ENCODE measurements around the gene EP400. TPM values are rescaled to one million over a fixed set of nuclear protein-coding genes. Genes with fewer than 3 reads are reported as not detected.
"Not testable (repeated sequence)": the region's sequence is repeated elsewhere in the genome, so short reads cannot be mapped to it uniquely, and the experiment has no call there.

Gene EP400
- total RNA-seq, 1 donor = 19.9 TPM

DNA sequence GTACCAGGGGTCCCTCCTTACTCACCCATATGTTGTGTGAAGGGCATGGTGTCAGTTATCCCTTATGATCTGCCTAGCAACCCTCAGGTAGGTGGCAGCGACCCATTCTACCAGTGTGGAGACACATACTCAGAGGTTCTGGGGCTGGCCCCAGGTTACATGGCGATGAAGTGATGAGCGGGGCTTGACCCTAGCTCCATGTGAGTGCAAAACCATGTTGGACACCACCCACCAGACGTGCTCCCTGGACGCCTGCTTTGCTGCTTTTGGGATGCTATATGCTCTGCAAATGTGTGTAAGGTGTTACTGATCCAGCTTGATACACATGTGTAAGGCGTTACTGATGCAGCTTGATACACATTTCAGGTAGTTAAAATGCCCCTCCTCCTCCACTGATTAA, 33.3 kb downstream of the EP400 start:
- DNase-seq (ENCODE audit: low read depth in 2 of 3, low spot score in 2 of 3) = no peak

GRCh38 chr12:131983554-131983953, 33.8 kb downstream of the EP400 start:
- DNase-seq (ENCODE audit: low read depth in 2 of 3, low spot score in 2 of 3) = no peak

- no peak for DNase-seq (ENCODE audit: low read depth in 2 of 3, low spot score in 2 of 3)
Observed at GRCh38 chr12:131984334-131984733, 34.6 kb downstream of the EP400 start.

GRCh38 chr12:131985510-131985875, 35.8 kb downstream of the EP400 start:
- DNase-seq (ENCODE audit: low read depth in 2 of 3, low spot score in 2 of 3) = not testable (repeated sequence)

DNA sequence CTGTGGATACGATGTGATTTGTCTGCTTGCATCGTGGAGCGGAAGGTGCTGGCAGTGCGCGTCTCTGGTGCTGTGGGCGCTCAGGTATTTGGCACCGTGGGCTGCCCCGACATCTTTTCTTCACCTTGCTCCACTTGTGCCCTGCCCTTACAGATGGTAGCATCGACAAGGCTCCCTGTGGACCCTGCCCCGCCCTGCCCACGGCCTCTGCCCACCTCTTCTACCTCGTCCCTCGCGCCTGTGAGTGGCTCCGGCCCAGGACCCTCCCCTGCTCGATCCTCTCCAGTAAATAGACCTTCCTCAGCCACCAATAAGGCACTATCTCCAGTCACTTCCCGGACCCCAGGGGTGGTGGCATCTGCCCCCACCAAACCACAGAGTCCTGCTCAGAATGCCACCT, 36.6 kb downstream of the EP400 start:
- no peak for DNase-seq (ENCODE audit: low read depth in 2 of 3, low spot score in 2 of 3)

DNA sequence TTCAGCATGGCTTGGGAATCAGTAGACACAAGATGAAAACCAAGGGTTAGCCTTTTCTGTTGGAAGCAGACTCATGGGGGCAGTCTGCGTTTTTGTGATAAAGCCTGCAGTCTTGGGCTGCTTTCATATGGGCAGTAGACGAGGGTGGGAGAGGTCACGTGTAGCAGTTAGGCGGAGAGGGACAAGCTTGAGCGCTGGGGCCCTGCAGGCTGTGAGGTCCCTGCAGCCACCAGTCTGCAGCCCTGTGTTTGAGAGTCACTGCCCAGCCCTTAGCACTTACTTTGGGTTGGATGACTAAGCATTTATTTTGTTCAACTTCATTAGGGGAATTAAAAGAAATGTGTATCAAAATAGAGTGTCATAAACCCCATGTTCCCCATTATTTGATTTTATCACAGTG, 37.2 kb downstream of the EP400 start:
- DNase-seq (ENCODE audit: low read depth in 2 of 3, low spot score in 2 of 3) = no peak

GRCh38 chr12:131987552-131987951, 37.8 kb downstream of the EP400 start:
- no peak for DNase-seq (ENCODE audit: low read depth in 2 of 3, low spot score in 2 of 3)

DNA sequence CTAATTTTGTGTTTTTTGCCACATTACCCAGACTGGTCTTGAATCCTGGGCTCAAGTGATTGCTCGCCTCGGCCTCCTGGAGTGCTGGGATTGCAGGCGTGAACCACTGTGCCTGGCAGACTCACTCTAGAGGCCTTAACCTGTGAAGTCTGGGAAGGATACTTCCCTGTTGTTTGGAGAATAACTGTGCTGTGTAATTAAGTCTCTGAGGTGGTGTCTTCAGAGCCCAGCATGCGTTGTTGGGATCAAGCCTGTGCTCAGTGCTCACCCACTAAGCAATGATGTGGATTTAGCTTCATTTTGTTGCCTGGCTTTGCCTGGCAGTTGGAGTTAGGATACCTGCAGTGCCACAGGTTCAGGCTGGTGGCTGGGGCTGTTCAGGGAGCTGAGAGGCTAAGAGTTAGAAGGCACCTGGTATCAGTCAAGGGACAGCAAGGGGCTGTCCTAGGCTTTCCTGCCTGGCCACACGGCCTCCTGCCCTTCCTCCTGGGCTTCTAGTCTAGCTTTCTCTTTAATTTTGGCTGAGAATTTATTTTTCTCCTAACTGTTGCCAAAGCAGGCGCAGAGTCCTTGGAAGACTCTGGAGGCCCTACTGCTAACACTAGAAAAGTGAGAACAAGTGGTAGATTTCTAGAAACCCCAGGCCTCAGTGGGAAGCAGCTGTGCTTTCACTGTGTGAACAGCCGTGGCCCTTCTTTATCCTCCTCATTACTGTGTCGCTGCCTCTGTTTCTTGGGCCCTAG, 38.5 kb downstream of the EP400 start:
- no peak for DNase-seq (ENCODE audit: low read depth in 2 of 3, low spot score in 2 of 3)

DNA sequence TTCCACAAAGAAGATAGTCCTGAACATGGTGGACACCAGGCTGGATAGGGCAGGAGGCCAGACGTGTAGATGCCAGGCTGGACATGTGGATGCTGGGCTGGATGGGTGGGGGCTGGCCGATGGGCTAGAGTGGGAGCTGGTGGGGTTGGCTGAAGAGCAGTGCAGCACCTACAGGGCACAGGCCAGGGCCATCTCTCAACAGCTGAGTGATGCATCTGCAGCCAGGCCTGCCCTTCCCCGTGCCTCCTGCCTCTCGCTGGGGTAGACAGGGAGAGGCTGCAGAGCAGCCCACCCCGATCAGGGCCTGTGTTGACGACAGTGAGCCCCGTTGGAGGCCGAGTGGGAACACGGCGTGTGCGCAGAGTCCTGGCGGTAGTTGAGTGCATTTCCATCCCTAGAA, 39.3 kb downstream of the EP400 start:
- DNase-seq (ENCODE audit: low read depth in 2 of 3, low spot score in 2 of 3) = no peak

DNA sequence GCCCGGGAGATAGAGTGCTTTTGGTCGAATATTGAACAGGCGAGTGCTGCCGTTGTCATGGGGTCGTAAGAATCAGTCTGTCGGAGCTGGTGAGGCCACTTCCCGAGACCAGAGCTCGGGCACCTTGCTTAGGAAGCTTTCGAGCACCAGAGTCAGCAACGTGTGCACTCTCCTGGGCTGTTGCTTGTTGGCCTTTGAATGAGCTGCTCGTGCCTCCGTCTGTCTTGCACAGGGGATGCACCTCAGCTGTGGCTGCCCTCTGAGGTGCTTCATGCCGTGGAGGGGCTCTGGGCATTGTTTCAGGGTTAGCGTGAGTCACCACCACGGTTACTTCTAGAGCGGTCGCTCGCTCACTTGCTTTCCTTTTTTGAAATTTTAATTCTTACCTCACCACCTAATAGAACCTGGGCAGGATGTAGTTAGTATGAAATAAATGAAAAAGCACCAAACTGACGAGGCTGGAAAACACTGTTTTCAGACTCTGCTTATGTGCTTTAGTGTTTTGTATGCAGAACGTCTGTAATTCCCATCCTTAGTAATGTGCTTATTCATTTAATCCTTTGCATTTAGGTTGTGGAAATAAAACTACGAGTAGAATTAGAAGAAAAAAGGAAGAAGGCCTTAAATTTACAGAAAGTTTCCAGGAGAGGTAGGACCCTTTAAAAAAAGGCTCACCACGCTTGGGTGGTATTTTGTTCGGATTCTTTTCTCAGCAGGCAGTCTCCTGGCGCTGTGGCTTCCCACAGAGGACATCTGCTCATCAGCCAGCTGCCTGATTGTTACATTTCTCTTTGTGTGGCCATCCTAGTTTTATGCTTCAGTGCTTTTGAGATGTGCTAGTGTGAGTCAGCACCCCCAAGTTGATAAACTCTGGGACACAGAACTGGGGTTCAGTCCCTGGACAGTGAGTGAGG, 40.6 kb downstream of the EP400 start:
- no peak for DNase-seq (ENCODE audit: low read depth in 2 of 3, low spot score in 2 of 3)

- DNase-seq (ENCODE audit: low read depth in 2 of 3, low spot score in 2 of 3) = no peak
Observed at GRCh38 chr12:131990980-131991305, 41.2 kb downstream of the EP400 start.

- DNase-seq (ENCODE audit: low read depth in 2 of 3, low spot score in 2 of 3) = no peak
Observed at GRCh38 chr12:131991816-131992430, 42.2 kb downstream of the EP400 start.

GRCh38 chr12:131994589-131994988, 44.8 kb downstream of the EP400 start:
- no peak for DNase-seq (ENCODE audit: low read depth in 2 of 3, low spot score in 2 of 3)

DNA sequence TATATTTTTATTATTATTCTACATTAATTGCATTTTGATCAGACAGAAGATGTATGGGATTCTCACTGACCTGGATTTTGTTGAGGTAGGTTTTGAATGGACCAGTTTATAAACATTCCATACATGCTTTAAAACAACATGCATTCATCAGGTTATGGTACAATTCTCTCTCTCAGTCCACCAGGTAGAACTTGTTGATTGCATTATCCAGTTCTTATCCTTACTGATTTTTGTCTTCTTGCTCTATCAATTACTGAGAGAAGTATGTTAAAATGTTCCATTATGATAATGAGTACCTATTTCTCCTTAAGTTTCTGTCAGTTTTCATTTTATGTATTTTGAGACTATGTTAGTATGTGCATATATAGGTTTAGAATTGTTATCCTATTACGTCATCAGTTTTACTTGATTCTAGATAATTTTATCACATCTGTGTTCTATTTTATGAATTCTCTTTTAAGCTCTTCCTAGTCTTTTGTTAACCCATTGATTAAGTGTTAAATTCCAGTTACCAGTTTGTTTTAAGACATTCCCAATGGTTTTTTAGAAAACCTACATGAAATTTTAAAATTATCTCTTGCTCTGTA, 50.6 kb downstream of the EP400 start:
- DNase-seq (ENCODE audit: low read depth in 2 of 3, low spot score in 2 of 3) = no peak

DNA sequence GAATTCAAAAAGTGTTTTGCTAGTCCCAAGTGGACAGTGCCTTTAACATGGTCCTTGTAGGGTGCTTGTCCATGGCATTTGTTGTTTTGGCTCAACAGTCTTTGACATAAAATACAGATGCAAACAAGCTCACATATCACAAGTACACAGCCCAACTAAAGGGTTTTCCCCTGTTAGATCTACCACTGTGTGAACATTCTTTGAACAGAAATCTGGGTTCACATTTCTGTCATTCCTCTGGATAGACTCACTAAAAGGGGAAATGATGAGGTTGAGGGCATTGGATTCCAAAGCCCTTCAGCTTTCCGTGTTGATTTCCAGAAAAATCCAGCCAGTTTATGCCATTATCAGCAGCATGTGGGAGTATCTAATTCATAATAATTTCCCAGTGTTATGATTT, 54.1 kb downstream of the EP400 start:
- DNase-seq (ENCODE audit: low read depth in 2 of 3, low spot score in 2 of 3) = no peak

- no peak for DNase-seq (ENCODE audit: low read depth in 2 of 3, low spot score in 2 of 3)
Observed at GRCh38 chr12:132004946-132005345, 55.2 kb downstream of the EP400 start.

GRCh38 chr12:132006056-132006680, 56.4 kb downstream of the EP400 start:
- no peak for DNase-seq (ENCODE audit: low read depth in 2 of 3, low spot score in 2 of 3)

GRCh38 chr12:132007041-132007440, 57.3 kb downstream of the EP400 start:
- DNase-seq (ENCODE audit: low read depth in 2 of 3, low spot score in 2 of 3) = no peak

- no peak for DNase-seq (ENCODE audit: low read depth in 2 of 3, low spot score in 2 of 3)
Observed at GRCh38 chr12:132009336-132009859, 59.7 kb downstream of the EP400 start.

DNA sequence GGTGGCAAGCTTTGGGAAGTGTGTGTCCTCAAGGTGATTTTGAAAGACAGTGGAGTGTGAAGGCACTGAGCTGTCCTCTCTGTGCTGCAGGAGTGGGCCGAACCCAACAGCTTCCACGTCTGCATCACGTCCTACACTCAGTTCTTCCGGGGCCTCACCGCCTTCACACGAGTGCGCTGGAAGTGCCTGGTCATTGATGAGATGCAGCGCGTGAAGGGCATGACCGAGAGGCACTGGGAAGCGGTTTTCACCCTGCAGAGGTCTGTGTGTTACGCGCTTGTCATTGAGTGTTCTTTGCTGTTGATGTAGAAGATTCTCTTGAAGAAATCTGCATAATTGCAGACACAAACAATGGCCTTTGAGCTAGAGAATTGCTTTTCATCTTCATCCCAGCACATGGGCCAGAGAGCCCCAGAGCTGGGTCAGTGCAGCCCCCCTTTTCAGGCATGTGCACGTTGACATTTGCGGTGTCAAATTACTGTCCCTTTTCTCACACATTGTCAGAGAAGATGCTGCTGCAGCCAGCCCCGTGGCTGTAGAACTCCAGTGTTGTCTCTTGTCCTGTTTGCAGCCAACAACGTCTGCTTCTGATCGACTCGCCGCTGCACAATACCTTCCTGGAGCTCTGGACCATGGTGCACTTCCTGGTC, 63.3 kb downstream of the EP400 start:
- DNase-seq (ENCODE audit: low read depth in 2 of 3, low spot score in 2 of 3) = no peak

Data from hematopoietic multipotent progenitor cell (in vitro differentiated cells).